Psoas muscle (tissue), 8 donors: ENCODE data around the gene SLC9A2. TPM values are rescaled to one million over a fixed set of nuclear protein-coding genes. Genes with fewer than 3 reads are reported as not detected.

Source experiments
- ATAC-seq, 4 donors: fragments of 200-7000 bp; cut with Tn5 transposase; one replicate each; pipeline ENCODE4 v1.9.1; 2020; ENCODE audit warnings: moderate library complexity in 3 of 4, mild to moderate bottlenecking in 2 of 4
- DNase-seq, 2 donors: peaks; one replicate each; pipeline ENCODE4 v3.0.0-alpha.2; 2020
- H3K27ac ChIP-seq: fragments of 200-600 bp; one replicate; pipeline ENCODE4 v1.8.0; 2022
- H3K27me3 ChIP-seq, 3 donors: fragments of 200-600 bp in 1 of 3; one replicate each; pipeline versions ENCODE4 v1.6.1 to v1.8.0; 2013 to 2022; ENCODE audit warnings: low read length in 2 of 3, mild to moderate bottlenecking in 2 of 3, moderate library complexity in 1 of 3; ENCODE audit not compliant: insufficient read depth in 3 of 3
- H3K36me3 ChIP-seq, 2 donors: fragments of 200-600 bp in 1 of 2; one replicate each; pipeline versions ENCODE4 v1.6.1 to v1.8.0; 2013 to 2022; ENCODE audit warnings: low read depth in 1 of 2, mild to moderate bottlenecking in 1 of 2, moderate library complexity in 1 of 2; ENCODE audit not compliant: insufficient read depth in 1 of 2
- H3K4me1 ChIP-seq: fragments of 200-600 bp; one replicate; pipeline ENCODE4 v1.8.0; 2022
- H3K4me3 ChIP-seq: fragments of 200-600 bp; one replicate; pipeline ENCODE4 v1.8.0; 2022; ENCODE audit warnings: mild to moderate bottlenecking
- H3K9me3 ChIP-seq: fragments of 200-600 bp; one replicate; pipeline ENCODE4 v1.8.0; 2022
- CTCF ChIP-seq: fragments of 200-600 bp; IDR thresholded peaks from one replicate; pipeline ENCODE4 v1.8.0; 2022; ENCODE audit warnings: antibody characterized with exemption
- WGBS, 3 donors: extraction: QIAGEN DNeasy Blood & Tissue Kit; methylation state at CpG; one replicate each; pipeline versions ENCODE4 v1.1.6 to v1.1.7; 2013; 5-methylcytosine and 5-hydroxymethylcytosine counted together
- intact Hi-C, 2 donors: fragments of 100-400 bp; cut with DNase I; formaldehyde crosslinking; loops; one replicate each; pipeline versions ENCODE4 v1.11.0 to v1.14.2; 2022
- polyA plus RNA-seq, 3 donors: library from polyadenylated mRNA; stranded (reverse); fragments of 200-250 nt; gene quantifications; one replicate each; pipeline ENCODE4 v1.2.3, GENCODE V29; 2013
- total RNA-seq, 4 donors: library from RNA; stranded (reverse); fragmentation: NEBNext Ultra II Directional in 2 of 4; extraction: Animal tissue kit (Norgen Biotek cat#: 25700) in 2 of 4; gene quantifications; one replicate each; pipeline versions ENCODE4 v1.2.1 to v1.2.4, GENCODE V29; 2021 to 2023
- donor health status: healthy with polysubstance abuse.
- donor health status: DM: no; HTN: no; CAD: no; lungs with moderate emphysema.
- donor health status: Bipolar disorder and iron deficiency.
- donor health status: healthy.
- donor health status: DM: yes; HTN: yes; CAD: no.
- donor health status: DM: no; HTN: no; CAD: no.
- donor health status: DM: no; HTN: no; CAD: no.
- donor health status: DM: yes; HTN: yes; CAD: no.

The SLC9A2 gene
- total and polyA plus RNA-seq, 7 donors: 0.81 to 9.3 (median 6.3) TPM

GRCh38 chr2:102755284-102755683 lies 135.9 kb downstream of the SLC9A2 start:
- TF ChIP-seq CTCF: no peak
- intact Hi-C loops: no loop called here
- WGBS, 3 donors: 19 to 29% (median 19%) methylated on average over 4 of the region's 4 CpGs
- peaks cover 34% of the 10 kb centered on the region for H3K4me1 ChIP-seq
- peak overlapping the region; percentile 30 for H3K4me3 ChIP-seq
- no peaks in the 10 kb centered on the region for H3K36me3 ChIP-seq
- peak overlapping the region; percentile 66 for H3K27ac ChIP-seq
- H3K9me3 ChIP-seq: no peaks in the 10 kb centered on the region
- ATAC-seq (peak; percentile 88 to 97 (median 95)), DNase-seq (no peak)
- H3K27me3 ChIP-seq: no peaks in the 10 kb centered on the region

DNA sequence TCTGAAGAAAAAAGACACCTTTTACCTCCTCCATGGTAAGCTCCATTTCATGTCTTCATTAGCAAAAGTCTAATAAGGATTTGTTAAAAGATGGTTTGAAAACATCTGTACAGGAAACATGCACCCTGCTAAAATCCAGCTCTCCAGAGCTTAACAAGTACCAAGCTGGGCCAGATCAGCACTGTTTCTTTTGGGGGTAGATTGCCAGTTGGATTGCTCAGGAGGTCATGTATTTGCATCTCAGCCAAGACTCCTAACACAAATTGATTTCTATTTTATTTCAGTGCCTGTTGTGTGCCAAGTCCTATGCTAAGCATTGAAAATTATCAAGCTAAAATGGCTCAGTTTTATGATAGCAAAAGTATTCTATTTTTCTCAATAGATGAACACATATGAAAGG lies 139.1 kb downstream of the SLC9A2 start:
- intact Hi-C loops: no loop called here
- Histone ChIP-seq H3K4me1 (peaks cover 47% of the 10 kb centered on the region), H3K27ac (peak overlapping the region; percentile 44), H3K9me3 (no peaks in the 10 kb centered on the region), H3K4me3 (no peak overlapping the region), H3K27me3 (no peaks in the 10 kb centered on the region), H3K36me3 (no peaks in the 10 kb centered on the region)
- DNase-seq (no peak), ATAC-seq (no peak)
- TF ChIP-seq CTCF: no peak

Other genes with a start within 250 kb of the SLC9A2 start
- under 1 TPM; 0.12 to 0.45 (median 0.38) TPM for gene IL18RAP, start 196.4 kb upstream of the SLC9A2 start, total RNA-seq
- gene IL18RAP, start 196.4 kb upstream of the SLC9A2 start, polyA plus RNA-seq: under 1 TPM; 0.04 to 0.10 (median 0.10) TPM
- gene SLC9A4, start 146.3 kb upstream of the SLC9A2 start, total RNA-seq: under 1 TPM in 1 of 4 donors, not detected in 3; 0.08 TPM
- gene SLC9A4, start 146.3 kb upstream of the SLC9A2 start, polyA plus RNA-seq: not detected
- 100 to 1,000 TPM in 1 of 4 donors, 10 to 100 TPM in 3; 25.8 to 100 (median 33.6) TPM for gene TMEM182, start 142.5 kb downstream of the SLC9A2 start, total RNA-seq
- 10 to 100 TPM in 1 of 3 donors, 1 to 10 TPM in 2; 3.3 to 16.8 (median 8.9) TPM for gene TMEM182, start 142.5 kb downstream of the SLC9A2 start, polyA plus RNA-seq